Forelimb muscle (tissue), 1 donor: ENCODE measurements around the gene ATG9B. TPM values are rescaled to one million over a fixed set of nuclear protein-coding genes. Genes with fewer than 3 reads are reported as not detected.
"Not testable (repeated sequence)": the region's sequence is repeated elsewhere in the genome, so short reads cannot be mapped to it uniquely, and the experiment has no call there.

ENCODE experiments used
- DNase-seq: peaks from one replicate; pipeline ENCODE4 v3.0.0-alpha.2; 2013; ENCODE audit warnings: low read depth
- polyA plus RNA-seq: library from polyadenylated mRNA; unstranded; fragments of 120-200 nt; gene quantifications from one replicate; pipeline ENCODE4 v1.2.1, GENCODE V29; 2013; ENCODE audit not compliant: insufficient read length

ATG9B gene
- polyA plus RNA-seq, 1 donor = 0.73 TPM

DNA sequence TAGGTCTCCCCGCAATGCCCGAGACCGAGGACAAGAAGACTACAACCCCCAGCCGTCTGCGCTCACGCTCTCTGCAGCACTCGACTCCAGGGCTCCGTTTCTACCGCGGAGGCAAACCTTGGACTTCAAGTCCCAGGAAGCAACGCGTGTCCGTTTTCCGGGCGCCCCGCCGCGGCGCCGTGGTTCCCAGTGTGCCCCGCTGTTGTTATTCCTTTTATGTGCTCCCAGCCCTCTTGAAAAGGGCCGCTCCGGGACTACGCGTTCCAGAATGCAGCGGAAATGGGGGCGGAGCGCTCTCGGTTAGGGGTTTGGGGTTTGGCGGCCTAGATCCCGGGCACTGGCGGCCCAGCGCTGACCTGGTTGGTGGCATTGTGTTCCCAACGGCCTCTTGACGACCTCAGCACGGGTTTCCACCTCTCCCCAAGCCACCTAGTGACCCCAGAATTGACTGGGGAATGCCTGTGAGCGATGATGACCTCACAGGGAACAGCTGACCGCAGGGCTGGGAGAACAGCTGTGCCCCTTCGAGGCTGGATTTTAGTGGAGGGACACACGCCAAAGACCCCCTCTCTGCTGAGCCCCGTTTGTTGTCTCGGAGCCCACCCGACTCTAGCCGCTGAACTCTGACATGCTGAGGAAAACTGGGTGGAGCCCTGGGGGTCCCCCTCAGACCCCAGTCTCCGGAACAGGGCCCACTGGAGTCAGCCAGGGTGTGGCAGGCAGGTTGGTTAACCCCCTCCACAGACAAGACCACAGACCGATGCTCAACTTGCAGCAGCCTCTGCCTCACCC lies 33.9 kb upstream of the ATG9B start:
- DNase-seq = peak; percentile 98

DNA sequence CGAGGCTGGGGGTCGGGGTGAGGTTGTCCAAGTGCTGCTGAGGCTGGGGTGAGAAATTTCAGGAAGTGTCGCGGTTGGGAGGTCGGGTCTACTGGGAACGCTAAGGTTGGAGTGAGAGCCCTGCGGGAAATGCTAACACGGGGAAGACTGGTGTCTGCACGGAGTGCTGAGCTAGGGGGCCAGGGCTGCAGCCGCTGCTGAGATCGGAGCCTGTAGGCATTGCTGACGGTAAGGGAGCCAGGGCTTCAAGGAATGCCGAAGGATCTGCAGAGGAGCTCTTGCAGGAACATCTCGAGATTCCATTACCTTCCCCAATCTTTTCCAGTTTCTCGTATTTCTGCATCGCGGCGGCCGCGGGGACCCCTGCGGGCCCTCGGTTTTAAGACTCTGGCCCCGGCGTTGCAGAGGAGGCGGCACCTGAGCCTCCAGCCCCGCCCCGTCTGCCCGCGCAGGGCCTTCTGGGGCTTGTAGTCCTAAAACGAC lies 33.3 kb upstream of the ATG9B start, which contains the start of gene CDK5:
Gene CDK5, minus strand, starts transcription at position 392 of the 483 bp plus-strand sequence. Its CDS starts 49 bp downstream, at position 343.
- DNase-seq = no peak

DNA sequence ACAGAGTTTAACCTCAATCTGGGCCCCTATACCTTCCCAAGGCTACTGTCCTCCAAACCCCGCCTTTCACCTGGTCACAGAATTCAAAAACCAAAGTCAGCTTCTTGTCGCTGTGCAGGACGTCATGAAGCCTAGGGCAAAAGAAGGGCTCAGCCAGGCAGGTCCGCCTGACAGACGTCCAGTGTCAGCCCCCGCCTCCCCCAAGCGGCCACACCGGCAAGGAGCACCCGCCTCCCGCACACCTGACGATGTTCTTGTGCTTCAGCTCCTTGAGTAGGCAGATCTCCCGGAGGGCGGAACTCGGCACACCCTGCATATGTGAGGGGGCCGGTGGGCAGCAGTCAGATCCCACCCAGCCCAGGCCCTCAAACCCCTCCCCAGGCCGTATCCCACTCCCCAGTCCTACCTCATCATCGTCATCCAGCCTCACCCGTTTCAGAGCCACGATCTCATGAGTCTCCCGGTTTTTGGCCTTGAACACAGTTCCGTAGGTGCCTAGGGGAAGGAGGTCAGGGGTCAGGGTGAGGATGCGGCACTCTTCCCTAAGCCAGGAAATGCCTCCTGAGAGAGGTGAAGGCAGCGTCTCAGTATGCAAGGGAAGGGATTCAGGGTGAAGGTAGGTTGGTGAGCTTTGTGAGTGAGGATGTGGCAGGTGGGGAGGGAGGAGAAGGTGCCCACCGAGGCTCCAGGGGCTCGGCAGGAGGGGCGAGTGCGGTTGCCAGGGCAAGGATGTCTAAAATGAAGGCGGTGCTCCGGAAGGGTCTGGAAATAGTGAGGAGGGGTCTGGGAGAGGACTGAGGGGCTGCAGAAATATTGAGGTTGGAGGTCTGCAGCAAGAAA lies 32.6 kb upstream of the ATG9B start:
- DNase-seq = no peak

GRCh38 chr7:151056283-151056665 lies 32.0 kb upstream of the ATG9B start:
- no peak for DNase-seq

DNA sequence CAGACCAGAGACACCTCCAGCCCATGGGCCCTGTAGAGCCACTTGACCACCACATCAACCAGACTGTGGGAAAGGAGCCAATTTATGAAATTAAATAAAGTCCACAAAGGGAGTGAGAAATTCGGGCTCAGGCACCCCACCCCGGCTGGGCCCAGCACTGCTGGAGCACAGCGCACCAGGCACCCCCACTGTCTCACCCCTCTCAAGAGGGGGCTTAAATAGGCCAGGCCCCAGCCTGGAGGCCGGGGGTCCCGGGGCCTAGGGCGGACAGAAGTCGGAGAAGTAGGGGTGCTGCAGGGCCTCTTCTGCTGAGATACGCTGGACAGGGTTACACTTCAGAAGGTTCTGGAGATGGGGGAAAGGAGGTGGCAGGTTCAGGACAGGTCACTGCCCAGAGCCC lies 29.5 kb upstream of the ATG9B start:
- DNase-seq = no peak

- DNase-seq = no peak
Measured at GRCh38 chr7:151053096-151053495, 28.8 kb upstream of the ATG9B start.

GRCh38 chr7:151051108-151051507 lies 26.8 kb upstream of the ATG9B start:
- peak; percentile 43 for DNase-seq

DNA sequence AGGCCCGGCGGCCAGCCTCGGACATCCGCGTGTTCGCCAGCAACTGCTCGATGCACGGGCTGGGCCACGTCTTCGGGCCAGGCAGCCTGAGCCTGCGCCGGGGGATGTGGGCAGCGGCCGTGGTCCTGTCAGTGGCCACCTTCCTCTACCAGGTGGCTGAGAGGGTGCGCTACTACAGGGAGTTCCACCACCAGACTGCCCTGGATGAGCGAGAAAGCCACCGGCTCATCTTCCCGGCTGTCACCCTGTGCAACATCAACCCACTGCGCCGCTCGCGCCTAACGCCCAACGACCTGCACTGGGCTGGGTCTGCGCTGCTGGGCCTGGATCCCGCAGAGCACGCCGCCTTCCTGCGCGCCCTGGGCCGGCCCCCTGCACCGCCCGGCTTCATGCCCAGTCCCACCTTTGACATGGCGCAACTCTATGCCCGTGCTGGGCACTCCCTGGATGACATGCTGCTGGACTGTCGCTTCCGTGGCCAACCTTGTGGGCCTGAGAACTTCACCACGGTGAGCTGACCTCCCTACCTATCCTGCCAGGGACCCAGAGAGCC lies 24.7 kb upstream of the ATG9B start:
- no peak for DNase-seq

GRCh38 chr7:151047976-151048815 lies 23.9 kb upstream of the ATG9B start, which contains the start of gene ASIC3:
Gene ASIC3 (plus strand): TSS chr7:151048531. CDS start chr7:151048886, 355 bp downstream.
- DNase-seq = no peak

GRCh38 chr7:151046603-151047573 lies 22.6 kb upstream of the ATG9B start:
- no peak for DNase-seq

DNA sequence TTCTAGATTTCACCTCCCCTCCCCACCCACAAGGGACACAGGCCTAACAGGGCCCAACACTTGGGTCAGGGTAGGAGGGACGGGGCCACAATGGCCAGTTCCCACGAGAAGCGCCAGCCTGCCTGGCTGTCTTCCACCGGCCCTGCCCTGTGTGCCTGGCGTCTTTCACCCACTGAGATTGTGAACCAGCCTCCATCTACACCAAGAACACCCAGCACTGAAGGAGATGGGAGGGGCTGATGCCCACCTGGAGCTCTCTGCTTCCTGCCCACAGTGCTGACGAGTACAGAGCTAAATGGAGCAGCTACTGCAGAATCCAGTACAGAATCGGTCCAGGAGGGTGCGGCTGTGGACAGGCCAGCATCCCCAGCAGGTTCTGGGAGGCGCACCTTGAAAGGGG lies 21.7 kb upstream of the ATG9B start:
- DNase-seq = no peak

DNA sequence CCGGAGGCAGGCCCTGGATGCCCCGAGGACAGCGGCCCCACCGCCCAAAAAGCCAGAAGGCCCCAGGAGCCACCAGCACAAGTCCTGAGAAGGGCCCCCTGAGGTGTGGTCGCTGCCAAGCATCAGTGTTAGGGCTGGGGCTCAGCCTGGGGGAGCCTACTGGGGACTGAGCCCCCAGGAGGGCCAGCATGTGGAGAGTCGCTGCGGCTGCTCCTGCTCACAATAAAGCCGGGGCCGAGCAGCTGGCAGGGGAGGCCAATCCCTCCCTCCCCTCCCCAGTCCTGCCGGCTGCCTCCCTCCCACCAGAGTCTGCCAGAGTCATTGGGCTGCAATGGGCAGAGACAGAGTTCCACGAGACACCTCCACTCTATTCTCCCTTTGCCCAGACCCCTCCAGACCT lies 21.0 kb upstream of the ATG9B start:
- DNase-seq = no peak

DNA sequence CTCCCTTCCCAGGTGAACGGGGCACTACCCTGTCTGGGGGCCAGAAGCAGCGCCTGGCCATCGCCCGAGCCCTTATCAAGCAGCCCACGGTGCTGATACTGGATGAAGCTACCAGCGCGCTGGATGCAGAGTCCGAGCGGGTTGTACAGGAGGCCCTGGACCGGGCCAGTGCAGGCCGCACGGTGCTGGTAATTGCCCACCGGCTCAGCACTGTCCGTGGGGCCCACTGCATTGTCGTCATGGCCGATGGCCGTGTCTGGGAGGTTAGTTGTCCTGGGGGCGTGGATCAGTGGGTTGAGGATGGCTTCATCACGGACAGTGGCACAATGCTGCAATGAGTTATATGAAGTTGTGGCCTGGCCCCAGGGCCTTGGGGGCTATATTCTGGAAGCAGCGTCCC lies 19.7 kb upstream of the ATG9B start:
- no peak for DNase-seq

DNA sequence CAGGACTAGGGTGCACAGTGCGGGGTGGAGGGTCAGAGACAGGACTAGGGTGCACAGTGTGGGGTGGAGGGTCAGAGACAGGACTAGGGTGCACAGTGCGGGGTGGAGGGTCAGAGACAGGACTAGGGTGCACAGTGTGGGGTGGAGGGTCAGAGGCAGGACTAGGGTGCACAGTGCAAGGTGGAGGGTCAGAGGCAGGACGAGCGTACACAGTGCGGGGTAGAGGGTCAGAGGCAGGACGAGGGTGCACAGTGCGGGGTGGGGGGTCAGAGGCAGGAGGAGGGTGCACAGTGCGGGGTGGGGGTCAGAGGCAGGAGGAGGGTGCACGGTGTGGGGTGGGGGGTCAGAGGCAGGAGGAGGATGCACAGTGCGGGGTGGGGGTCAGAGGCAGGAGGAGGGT lies 19.2 kb upstream of the ATG9B start:
- not testable (repeated sequence) for DNase-seq

DNA sequence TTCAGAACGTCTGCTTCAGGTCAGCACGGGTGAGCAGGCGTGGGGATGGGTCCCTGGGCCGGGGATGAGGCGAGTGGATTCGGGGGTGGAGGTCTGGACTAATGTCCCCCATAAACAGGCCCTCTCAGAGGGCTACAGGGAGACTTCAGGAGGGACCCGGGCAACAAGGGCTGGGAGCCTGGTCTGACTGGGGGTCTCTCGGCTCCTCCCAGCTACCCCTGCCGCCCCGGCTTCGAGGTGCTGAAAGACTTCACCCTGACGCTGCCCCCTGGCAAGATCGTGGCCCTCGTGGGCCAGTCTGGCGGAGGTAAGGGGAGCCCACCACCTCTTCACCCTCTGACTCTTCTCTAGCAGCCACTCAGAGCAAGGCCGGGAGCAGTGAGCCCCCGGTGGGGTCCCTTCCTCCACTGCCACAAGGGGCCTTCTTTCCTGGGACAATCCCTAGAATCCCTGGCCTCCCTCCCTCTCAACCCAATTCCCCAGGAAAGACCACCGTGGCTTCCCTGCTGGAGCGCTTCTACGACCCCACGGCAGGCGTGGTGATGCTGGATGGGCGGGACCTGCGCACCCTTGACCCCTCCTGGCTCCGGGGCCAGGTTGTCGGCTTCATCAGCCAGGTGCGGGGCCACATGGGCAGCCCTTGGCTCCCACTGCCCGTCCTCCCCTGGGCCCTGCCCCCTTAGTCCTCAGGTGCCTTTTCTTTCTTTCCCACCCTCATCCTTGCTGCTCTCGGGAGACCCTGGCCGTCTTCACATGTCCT lies 16.5 kb upstream of the ATG9B start:
- DNase-seq = no peak

- DNase-seq = no peak
Measured at GRCh38 chr7:151039850-151040548, 15.7 kb upstream of the ATG9B start.

DNA sequence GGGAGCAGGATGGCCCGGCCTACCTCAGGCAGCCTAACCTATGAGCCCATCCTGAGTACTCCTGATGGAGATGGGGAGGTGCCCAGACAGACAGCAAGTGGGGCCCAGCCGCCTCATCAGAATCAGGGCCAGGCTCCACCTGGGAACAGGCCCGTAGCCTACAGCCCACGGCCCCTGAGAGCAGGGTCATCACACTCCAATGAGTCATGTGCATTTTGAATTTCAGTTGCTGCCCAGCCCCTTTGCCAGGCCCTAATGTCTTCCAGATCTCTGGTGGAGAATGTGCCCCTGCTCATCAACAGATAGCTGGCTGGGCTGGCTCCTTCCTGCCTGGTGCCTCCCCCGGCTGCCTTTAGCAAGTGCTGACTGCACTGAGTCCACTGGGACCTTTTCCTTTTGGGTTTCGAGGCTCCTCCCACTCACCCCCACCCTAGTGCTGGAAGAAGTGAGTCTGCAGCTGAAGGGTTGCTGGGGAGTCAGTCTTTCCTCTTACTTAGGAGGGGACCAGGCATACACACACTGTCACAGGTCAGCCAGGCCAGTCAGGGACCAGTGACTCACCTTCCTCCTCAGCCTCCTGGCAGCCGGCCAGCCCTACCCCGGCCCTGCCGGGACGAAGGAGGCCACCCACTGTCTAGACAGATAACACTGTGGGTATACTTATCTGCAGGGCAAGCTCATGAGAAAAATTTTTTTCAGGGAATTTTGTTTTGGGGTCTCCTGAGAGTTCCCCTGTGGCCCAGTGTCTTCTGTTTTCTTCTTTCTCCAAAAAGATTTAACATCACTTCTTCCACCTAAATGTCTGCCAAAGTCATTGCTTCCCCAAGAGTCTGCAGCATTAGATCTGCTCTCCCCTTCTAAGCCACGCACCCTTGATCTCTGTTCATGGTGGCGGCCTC lies 14.9 kb upstream of the ATG9B start:
- DNase-seq = no peak

DNA sequence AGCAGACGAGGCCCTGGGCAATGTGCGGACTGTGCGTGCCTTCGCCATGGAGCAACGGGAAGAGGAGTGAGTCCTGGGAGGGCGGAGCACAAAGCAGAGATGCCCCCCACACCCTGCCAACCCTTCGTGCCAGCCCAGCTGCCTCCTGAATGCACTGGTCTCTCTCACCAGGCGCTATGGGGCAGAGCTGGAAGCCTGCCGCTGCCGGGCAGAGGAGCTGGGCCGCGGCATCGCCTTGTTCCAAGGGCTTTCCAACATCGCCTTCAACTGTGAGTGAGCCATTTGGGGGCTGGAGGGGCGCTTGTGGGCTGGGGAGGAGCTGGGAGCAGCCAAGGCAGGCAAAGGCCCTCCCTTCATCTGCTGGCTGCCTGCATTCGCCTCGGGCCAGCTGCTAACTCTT lies 11.6 kb upstream of the ATG9B start:
- no peak for DNase-seq
